ENCODE results near the gene DCUN1D2. TPM values are rescaled to one million over a fixed set of nuclear protein-coding genes. Genes with fewer than 3 reads are reported as not detected.

DCUN1D2 gene
- total and polyA plus RNA-seq, 12 donors, result 40.9 to 307 (median 219) TPM

DNA sequence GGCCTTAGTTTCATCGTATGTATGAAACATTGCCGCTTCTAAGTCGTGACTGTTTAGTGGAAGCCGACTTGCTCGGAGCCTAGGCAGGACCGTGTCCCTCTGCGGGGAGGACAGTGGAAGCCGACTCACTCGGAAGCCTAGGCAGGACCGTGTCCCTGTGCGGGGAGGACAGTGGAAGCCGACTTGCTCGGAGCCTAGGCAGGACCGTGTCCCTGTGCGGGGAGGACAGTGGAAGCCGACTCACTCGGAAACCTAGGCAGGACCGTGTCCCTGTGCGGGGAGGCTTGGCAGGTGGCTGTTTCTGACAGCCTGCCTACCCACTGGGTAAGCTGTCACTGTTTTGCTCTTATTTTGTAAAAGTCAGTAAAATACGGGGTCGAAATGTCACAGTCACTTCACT lies 20.4 kb upstream of the DCUN1D2 start:
- TF ChIP-seq, protein P1, sequence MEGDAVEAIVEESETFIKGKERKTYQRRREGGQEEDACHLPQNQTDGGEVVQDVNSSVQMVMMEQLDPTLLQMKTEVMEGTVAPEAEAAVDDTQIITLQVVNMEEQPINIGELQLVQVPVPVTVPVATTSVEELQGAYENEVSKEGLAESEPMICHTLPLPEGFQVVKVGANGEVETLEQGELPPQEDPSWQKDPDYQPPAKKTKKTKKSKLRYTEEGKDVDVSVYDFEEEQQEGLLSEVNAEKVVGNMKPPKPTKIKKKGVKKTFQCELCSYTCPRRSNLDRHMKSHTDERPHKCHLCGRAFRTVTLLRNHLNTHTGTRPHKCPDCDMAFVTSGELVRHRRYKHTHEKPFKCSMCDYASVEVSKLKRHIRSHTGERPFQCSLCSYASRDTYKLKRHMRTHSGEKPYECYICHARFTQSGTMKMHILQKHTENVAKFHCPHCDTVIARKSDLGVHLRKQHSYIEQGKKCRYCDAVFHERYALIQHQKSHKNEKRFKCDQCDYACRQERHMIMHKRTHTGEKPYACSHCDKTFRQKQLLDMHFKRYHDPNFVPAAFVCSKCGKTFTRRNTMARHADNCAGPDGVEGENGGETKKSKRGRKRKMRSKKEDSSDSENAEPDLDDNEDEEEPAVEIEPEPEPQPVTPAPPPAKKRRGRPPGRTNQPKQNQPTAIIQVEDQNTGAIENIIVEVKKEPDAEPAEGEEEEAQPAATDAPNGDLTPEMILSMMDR (IDR thresholded peaks at IDR 0.05), result no peak
- 92 to 97% methylated on average over 21 of the region's 21 CpGs for WGBS, 2 donors
- ATAC-seq, result no peak
- Histone ChIP-seq H3K36me3 (peaks cover 0 to 76% (median 29%) of the 10 kb centered on the region in 9 donors), H3K9me3 (no peaks in the 10 kb centered on the region), H3K27ac (no peak overlapping the region), H3K27me3 (no peaks in the 10 kb centered on the region), H3K4me1 (peaks cover 0 to 23% (median 7%) of the 10 kb centered on the region in 9 donors), H3K4me3 (no peak overlapping the region)
- intact Hi-C loops (cut with DNase I), result loop anchor here in 1 of 10 donors (10.0 kb wide), 1 partner anchor 54 kb away; no protein-coding TSS in a partner anchor
- DNase-seq, result no peak

- peaks cover 0 to 77% (median 34%) of the 10 kb centered on the region in 9 donors for H3K36me3 ChIP-seq
- intact Hi-C loops (cut with DNase I), result loop anchor here in 2 of 10 donors (5.0 to 10.0 kb wide), 2 partner anchors 37 to 55 kb away; no protein-coding TSS in a partner anchor
- TF ChIP-seq, protein P1 (IDR thresholded peaks at IDR 0.05), result no peak
- H3K27me3 ChIP-seq, result no peaks in the 10 kb centered on the region
- no peak overlapping the region for H3K4me3 ChIP-seq
- ATAC-seq (no peak), DNase-seq (no peak)
- no peak overlapping the region for H3K27ac ChIP-seq
- WGBS, 2 donors, result 93 to 97% methylated on average over 10 of the region's 10 CpGs
- no peaks in the 10 kb centered on the region for H3K9me3 ChIP-seq
- peaks cover 0 to 23% (median 7%) of the 10 kb centered on the region in 9 donors for H3K4me1 ChIP-seq
These were observed 19.5 kb upstream of the DCUN1D2 start for GRCh38 chr13:113509989-113510388.

DNA sequence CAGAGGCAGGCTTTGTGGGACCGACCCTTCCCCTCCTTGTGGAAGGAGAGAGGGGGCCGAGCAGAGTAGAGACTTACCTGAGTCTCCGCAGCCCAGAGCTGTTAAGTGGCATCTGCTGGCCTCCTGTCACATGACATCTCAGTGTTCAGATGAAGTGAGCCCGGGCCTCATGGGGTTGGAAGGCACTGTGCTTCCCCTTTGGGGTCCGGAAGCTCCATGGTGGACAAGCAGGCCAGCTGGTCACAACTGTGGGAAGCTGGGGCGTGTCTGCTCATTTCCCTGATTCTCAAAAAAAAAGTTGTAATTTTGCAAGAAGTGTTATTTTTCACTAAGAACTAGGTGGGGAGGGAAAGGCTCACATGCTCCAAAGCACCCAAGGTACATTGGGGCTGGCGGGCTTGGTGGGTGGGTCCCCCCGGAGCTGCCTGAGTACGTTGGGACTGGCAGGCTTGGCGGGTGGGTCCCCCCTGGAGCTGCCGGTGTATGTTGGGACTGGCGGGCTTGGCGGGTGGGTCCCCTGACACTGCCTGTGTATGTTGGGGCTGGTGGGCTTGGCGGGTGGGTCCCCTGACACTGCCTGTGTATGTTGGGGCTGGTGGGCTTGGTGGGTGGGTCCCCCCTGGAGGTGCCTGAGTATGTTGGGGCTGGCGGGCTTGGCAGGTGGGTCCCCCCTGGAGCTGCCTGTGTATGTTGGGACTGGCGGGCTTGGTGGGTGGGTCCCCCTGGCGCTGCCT lies 18.2 kb upstream of the DCUN1D2 start:
- ATAC-seq, result peak in 7 of 8 donors; percentile 25 to 47 (median 40)
- peaks cover 0 to 79% (median 33%) of the 10 kb centered on the region in 9 donors for H3K36me3 ChIP-seq

More for the DNA sequence above, 18.2 kb upstream of the DCUN1D2 start:
- TF ChIP-seq, protein P1 (IDR thresholded peaks at IDR 0.05), result no peak
- no peaks in the 10 kb centered on the region for H3K9me3 ChIP-seq
- intact Hi-C loops (cut with DNase I), result loop anchor here in 1 of 10 donors (5.0 kb wide), 1 partner anchor 39 kb away; no protein-coding TSS in a partner anchor
- no peak for DNase-seq
- H3K4me1 ChIP-seq, result peaks cover 0 to 23% (median 7%) of the 10 kb centered on the region in 9 donors
- H3K27me3 ChIP-seq, result no peaks in the 10 kb centered on the region
- WGBS, 2 donors, result 82 to 86% methylated on average over 15 to 17 of the region's 17 CpGs
- H3K27ac ChIP-seq, result peak overlapping the region in 1 of 10 donors; percentile 10
- H3K4me3 ChIP-seq, result no peak overlapping the region

Data from heart right ventricle (tissue), 16 donors.